HEK293 (cell line): ENCODE data around the gene USP12.

Experiments
- IKZF3 ChIP-seq: fragments of 450-650 bp; IDR thresholded peaks from 2 replicates; pipeline ENCODE4 v1.5.0; 2018; ENCODE audit warnings: missing biosample characterization, mild to moderate bottlenecking, missing genetic modification characterization, moderate library complexity
- PATZ1 ChIP-seq: fragments of 450-650 bp; formaldehyde crosslinking; IDR thresholded peaks from 2 replicates; pipeline ENCODE4 v1.5.1; 2016; ENCODE audit warnings: missing biosample characterization, missing genetic modification characterization
- SALL2 ChIP-seq: fragments of 450-650 bp; formaldehyde crosslinking; IDR thresholded peaks from 2 replicates; pipeline ENCODE4 v1.5.0; 2017; ENCODE audit warnings: missing biosample characterization, mild to moderate bottlenecking, missing genetic modification characterization, borderline replicate concordance
- ZNF114 ChIP-seq: fragments of 450-650 bp; formaldehyde crosslinking; IDR thresholded peaks from 2 replicates; pipeline ENCODE4 v1.5.0; 2017; ENCODE audit warnings: missing biosample characterization, missing genetic modification characterization
- ZNF175 ChIP-seq: fragments of 450-650 bp; formaldehyde crosslinking; IDR thresholded peaks from 2 replicates; pipeline ENCODE4 v1.5.1; 2016; ENCODE audit warnings: missing biosample characterization, missing genetic modification characterization
- ZNF350 ChIP-seq: fragments of 450-650 bp; formaldehyde crosslinking; IDR thresholded peaks from 2 replicates; pipeline ENCODE4 v1.5.0; 2017; ENCODE audit warnings: missing biosample characterization, mild to moderate bottlenecking, missing genetic modification characterization
- ZNF654 ChIP-seq: fragments of 450-650 bp; formaldehyde crosslinking; IDR thresholded peaks from 2 replicates; pipeline ENCODE4 v1.5.1; 2016; ENCODE audit warnings: low read depth, missing biosample characterization, missing genetic modification characterization
- ZNF830 ChIP-seq: fragments of 450-650 bp; IDR thresholded peaks from 2 replicates; pipeline ENCODE4 v1.5.0; 2018; ENCODE audit warnings: missing biosample characterization, missing genetic modification characterization, low read depth, mild to moderate bottlenecking, moderate library complexity
- ZSCAN30 ChIP-seq: fragments of 450-650 bp; IDR thresholded peaks from 2 replicates; pipeline ENCODE4 v1.5.1; 2018; ENCODE audit warnings: missing biosample characterization, mild to moderate bottlenecking, missing genetic modification characterization, moderate library complexity
- TF ChIP-seq, protein P1 (sequence below): fragments of 450-650 bp; formaldehyde crosslinking; IDR thresholded peaks from 2 replicates; pipeline ENCODE4 v1.5.1; 2016; ENCODE audit warnings: missing biosample characterization, missing genetic modification characterization
- TF ChIP-seq, protein P2 (sequence below): fragments of 450-650 bp; formaldehyde crosslinking; IDR thresholded peaks from 2 replicates; pipeline ENCODE4 v1.5.1; 2016; ENCODE audit warnings: missing biosample characterization, missing genetic modification characterization
- TF ChIP-seq, protein P3 (sequence below): fragments of 450-650 bp; formaldehyde crosslinking; IDR thresholded peaks from 2 replicates; pipeline ENCODE4 v1.5.1; 2017; ENCODE audit warnings: missing biosample characterization, missing genetic modification characterization
- TF ChIP-seq, protein P4 (sequence below): fragments of 450-650 bp; formaldehyde crosslinking; IDR thresholded peaks from 2 replicates; pipeline ENCODE4 v1.5.1; 2017; ENCODE audit warnings: missing biosample characterization, missing genetic modification characterization

GRCh38 chr13:27110056-27110746 is 61.4 kb downstream of the USP12 start:
- TF ChIP-seq, protein P1, sequence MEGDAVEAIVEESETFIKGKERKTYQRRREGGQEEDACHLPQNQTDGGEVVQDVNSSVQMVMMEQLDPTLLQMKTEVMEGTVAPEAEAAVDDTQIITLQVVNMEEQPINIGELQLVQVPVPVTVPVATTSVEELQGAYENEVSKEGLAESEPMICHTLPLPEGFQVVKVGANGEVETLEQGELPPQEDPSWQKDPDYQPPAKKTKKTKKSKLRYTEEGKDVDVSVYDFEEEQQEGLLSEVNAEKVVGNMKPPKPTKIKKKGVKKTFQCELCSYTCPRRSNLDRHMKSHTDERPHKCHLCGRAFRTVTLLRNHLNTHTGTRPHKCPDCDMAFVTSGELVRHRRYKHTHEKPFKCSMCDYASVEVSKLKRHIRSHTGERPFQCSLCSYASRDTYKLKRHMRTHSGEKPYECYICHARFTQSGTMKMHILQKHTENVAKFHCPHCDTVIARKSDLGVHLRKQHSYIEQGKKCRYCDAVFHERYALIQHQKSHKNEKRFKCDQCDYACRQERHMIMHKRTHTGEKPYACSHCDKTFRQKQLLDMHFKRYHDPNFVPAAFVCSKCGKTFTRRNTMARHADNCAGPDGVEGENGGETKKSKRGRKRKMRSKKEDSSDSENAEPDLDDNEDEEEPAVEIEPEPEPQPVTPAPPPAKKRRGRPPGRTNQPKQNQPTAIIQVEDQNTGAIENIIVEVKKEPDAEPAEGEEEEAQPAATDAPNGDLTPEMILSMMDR (tag by site-specific recombination), result no peak
- TF ChIP-seq, protein P2, sequence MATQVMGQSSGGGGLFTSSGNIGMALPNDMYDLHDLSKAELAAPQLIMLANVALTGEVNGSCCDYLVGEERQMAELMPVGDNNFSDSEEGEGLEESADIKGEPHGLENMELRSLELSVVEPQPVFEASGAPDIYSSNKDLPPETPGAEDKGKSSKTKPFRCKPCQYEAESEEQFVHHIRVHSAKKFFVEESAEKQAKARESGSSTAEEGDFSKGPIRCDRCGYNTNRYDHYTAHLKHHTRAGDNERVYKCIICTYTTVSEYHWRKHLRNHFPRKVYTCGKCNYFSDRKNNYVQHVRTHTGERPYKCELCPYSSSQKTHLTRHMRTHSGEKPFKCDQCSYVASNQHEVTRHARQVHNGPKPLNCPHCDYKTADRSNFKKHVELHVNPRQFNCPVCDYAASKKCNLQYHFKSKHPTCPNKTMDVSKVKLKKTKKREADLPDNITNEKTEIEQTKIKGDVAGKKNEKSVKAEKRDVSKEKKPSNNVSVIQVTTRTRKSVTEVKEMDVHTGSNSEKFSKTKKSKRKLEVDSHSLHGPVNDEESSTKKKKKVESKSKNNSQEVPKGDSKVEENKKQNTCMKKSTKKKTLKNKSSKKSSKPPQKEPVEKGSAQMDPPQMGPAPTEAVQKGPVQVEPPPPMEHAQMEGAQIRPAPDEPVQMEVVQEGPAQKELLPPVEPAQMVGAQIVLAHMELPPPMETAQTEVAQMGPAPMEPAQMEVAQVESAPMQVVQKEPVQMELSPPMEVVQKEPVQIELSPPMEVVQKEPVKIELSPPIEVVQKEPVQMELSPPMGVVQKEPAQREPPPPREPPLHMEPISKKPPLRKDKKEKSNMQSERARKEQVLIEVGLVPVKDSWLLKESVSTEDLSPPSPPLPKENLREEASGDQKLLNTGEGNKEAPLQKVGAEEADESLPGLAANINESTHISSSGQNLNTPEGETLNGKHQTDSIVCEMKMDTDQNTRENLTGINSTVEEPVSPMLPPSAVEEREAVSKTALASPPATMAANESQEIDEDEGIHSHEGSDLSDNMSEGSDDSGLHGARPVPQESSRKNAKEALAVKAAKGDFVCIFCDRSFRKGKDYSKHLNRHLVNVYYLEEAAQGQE (tag by site-specific recombination), result no peak
- TF ChIP-seq ZNF175 (tag by site-specific recombination) (no peak), ZNF830 (tag by site-specific recombination) (no peak), ZNF114 (tag by site-specific recombination) (no peak), ZNF350 (no peak), SALL2 (no peak), PATZ1 (tag by site-specific recombination) (no peak), IKZF3 (tag by site-specific recombination) (no peak), ZNF654 (tag by site-specific recombination) (no peak), ZSCAN30 (tag by site-specific recombination) (no peak)
- TF ChIP-seq, protein P3, sequence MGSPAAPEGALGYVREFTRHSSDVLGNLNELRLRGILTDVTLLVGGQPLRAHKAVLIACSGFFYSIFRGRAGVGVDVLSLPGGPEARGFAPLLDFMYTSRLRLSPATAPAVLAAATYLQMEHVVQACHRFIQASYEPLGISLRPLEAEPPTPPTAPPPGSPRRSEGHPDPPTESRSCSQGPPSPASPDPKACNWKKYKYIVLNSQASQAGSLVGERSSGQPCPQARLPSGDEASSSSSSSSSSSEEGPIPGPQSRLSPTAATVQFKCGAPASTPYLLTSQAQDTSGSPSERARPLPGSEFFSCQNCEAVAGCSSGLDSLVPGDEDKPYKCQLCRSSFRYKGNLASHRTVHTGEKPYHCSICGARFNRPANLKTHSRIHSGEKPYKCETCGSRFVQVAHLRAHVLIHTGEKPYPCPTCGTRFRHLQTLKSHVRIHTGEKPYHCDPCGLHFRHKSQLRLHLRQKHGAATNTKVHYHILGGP (tag by site-specific recombination), result no peak
- TF ChIP-seq, protein P4, sequence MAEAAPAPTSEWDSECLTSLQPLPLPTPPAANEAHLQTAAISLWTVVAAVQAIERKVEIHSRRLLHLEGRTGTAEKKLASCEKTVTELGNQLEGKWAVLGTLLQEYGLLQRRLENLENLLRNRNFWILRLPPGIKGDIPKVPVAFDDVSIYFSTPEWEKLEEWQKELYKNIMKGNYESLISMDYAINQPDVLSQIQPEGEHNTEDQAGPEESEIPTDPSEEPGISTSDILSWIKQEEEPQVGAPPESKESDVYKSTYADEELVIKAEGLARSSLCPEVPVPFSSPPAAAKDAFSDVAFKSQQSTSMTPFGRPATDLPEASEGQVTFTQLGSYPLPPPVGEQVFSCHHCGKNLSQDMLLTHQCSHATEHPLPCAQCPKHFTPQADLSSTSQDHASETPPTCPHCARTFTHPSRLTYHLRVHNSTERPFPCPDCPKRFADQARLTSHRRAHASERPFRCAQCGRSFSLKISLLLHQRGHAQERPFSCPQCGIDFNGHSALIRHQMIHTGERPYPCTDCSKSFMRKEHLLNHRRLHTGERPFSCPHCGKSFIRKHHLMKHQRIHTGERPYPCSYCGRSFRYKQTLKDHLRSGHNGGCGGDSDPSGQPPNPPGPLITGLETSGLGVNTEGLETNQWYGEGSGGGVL (tag by site-specific recombination), result no peak
